Activated CD4-positive, alpha-beta T cell treated with anti-CD3 and anti-CD28 coated beads, Interleukin-2, amount 50 U/mL, for 1 hour (primary cell): Measurements from ENCODE around the gene RABGAP1L.
A peak's percentile ranks its signal among the peaks of the same experiment; 100 is the strongest.
"Not testable (repeated sequence)": the region's sequence is repeated elsewhere in the genome, so short reads cannot be mapped to it uniquely, and the experiment has no call there.

Source experiments
- DNase-seq: peaks from one replicate; pipeline ENCODE4 v3.0.0-alpha.2; 2020

The RABGAP1L gene

DNA sequence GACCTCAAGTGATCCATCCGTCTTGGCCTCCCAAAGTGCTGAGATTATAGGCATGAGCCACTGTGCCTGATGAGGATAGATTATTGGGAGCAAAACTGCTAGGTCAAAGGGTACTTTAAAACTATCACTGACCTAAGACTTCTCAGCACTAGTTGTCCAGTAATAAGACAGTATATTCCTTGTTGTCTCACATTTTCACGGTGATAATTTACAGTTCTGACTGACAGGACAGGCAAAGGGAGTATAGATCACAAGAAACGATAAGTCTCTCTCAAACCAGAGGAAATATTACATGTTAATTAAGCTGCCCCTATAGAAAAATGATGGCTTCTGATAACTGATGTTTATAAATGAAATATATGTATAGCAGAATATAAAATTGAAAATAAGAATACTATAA lies 860.2 kb downstream of the RABGAP1L start:
- DNase-seq, result no peak

DNA sequence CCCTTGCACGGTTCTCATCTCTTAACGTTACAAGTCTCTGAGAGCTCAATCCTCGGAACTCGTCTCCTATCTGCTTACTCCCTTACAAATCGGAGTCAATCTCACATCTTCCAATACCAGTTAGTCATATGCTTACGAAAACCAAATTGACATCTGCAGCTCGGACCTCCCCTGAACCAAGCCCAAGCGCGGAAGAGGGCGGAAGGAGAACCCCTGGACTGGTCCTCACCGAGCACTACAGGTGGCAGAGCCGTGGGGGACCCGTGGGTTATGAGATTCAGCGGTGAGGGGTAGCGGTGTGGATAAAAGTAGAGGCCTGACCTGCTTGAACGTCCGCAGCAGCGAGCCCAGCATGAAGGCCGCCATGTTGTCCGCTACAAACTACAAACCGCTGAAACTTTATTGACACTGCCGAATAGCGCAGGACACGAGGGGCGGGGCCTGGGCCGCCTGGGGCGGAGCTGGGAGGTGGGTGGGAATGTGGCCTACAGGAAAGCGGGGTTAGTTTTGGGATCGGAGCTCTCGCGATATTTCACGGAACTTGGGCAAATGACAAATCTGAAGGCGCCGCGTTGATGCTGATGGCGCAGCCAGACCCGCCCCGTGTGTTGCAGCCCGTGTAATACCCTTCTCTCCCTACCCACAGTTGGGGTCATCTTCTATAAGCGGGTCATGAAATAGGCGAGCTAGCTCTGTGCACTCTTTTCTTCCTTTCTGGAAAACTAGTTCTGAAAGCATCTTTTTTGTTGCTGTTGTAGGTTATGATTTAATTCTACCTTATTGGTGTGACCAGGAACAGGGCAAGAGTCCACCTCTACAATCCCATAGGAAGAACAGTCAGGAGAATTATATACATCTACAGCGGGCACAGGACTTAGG lies 864.0 kb downstream of the RABGAP1L start, which contains the start of gene MRPS14:
Gene MRPS14, minus strand, starts transcription at position 383 of the 879 bp plus-strand sequence. Its CDS starts 17 bp downstream, at position 366.
- DNase-seq, result peak; percentile 98

DNA sequence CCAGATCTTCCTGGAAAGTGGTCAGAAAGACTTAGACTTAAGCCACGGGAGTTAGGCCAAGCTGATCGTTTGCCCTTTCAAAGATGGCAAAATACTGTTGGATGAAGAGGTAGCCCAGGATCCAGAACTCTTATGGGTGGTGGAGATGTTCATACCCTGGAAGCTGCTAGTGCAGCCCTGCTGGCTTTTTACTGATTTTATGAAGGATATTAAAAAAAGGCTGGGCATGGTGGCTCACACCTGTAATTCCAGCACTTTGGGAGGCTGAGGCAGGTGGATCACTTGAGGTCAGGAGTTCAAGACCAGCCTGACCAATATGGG lies 864.6 kb downstream of the RABGAP1L start:
- not testable (repeated sequence) for DNase-seq

DNA sequence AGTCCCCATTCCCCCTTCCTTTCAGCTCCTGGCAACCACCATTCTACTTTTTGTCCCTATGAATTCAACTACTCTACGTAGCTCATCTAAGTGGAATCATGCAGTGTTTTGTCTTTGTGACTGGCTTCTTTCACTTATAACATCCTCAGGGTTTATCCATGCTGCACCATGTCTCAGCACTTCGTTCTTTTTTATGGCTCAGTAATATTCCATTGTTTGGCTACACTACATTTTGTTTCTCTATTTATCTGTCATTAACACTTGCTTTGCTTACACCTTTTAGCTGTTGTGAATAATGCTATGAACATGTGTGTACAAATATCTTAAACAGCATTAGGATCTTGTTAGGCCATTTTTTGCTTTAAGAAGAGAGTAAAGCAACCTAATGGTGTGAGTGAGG lies 865.5 kb downstream of the RABGAP1L start:
- DNase-seq, result no peak

DNA sequence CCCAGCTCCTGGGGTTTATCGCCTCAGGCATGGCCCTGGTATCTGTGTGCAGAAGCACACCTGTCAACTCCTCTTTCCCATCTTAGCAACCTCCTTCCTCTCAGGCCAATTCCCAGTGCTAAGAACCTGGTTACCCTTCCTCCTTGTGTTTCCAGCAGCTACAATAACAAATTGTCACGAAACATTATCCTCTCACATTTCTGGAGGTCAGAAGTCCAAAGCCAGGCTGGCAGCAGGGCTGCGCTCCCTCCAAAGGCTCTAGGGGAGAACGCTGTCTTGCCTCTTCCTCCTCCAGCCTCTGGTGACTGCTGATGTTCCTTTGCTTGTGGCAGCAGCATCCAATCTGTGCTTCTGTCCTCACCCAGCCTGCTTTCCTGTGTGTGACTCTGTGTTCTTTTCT lies 874.6 kb downstream of the RABGAP1L start:
- no peak for DNase-seq

DNA sequence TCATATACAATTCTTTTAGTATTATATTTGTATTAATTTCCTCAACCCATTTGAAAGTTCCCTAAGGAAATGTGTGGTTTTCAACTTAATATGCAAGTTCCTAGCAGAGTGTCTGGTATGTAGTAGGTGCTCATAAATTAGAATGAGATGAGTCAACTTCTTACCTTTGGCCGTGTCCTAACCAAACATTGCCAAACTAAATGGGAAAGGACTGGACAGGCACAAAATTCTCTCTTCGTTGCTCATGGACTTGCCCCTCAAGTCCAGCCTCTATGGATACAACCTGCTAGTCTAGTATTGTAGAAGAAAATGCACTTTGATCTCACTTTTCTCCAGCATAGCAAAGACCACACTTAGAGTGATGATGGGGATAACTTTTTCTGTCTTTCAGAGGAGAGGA lies 875.5 kb downstream of the RABGAP1L start:
- DNase-seq, result no peak

DNA sequence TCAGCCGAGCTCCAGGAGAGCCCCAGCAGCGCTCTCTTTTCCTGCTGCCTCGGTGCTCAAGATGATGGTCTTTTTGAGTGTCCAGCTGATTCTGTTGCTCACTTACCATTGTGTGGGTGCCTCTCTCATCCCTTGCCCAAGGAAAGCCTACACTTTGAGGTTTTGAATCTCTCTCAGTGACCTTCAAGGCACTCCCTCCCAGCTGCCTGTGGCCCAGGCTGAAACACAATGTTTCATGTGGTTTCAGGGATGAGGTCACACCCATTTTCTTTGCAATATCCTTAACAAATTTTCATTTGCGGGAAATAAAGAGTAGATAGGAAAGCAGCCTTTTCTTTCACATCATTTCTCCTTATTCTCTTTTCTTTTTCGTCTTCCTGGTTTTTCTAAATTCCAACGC lies 876.5 kb downstream of the RABGAP1L start:
- no peak for DNase-seq

DNA sequence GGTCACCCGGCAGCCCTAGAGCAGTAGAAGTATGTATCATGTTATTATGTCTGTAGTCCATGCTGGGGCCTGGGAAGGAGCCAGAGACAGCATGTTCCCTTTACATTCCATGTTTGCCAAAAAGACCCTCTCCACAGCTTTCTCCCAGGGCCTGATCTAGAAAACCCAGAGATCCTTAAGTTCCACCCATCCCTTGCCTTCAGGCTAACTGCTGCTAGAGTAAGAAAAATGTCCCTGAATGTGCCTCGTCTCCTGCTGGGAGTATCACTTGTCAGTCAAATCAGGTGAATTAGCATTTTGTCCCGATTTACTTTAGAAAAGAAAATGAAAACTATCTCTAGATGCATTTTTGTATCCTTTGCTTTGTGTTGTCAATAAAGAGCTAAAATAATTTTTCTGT lies 877.2 kb downstream of the RABGAP1L start:
- DNase-seq, result no peak

DNA sequence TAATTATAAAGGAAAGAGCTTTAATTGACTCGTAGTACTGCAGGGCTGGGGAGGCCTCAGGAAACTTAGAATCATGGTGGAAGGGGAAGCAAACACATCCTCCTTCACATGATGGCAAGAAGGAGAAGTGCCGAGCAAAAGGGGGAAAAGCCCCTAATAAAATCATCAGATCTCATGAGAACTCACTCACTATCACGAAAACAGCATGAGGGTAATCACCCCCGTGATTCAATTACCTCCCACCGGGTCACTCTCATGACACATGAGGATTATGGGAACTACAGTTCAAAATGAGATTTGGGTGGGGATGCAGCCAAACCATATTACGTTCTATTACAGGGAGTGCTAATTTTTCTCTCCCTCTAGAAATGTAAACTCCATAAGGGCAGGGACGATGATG lies 878.1 kb downstream of the RABGAP1L start:
- DNase-seq, result no peak

DNA sequence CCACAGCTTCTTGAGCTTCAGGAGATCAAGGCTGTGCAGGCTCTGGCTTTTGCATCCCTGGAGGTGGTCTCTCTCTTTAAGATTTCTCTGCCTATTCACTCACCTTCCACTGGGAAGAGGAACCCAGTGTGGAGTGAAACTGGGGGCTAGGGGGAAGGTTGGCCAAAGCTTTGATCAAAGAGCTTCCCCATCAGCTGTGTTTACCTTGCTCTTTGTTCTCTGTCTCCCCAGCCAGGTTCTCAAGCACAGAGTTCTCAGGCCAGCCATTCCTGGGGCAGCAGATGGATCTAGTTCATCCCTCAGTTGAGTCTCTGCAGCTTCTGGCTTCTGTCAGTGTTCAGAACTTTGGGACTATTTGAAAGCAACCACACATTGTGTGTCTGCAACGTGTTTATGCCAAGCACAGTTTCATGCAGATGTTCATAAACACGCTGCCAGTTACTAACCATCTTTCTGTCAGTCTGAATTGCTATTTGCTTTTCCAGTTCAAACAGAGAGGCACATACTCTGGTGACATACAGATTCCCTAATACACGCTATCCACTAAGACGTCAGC lies 881.1 kb downstream of the RABGAP1L start:
- no peak for DNase-seq

DNA sequence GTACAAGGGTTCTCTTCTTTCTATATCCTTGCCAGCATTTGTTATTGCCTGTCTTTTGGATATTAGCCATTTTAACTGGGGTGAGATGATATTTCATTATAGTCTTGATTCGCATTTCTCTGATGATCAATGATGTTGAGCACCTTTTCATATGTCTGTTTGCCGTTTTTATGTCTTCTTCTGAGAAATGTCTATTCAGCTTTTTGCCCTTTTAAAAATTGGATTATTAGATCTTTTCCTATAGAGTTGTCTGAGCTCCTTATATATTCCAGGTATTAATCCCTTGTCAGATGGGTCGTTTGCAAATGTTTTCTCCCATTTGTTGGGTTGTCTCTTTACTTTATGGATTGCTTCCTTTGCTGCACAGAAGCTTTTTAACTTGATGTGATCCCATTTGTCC lies 883.3 kb downstream of the RABGAP1L start:
- no peak for DNase-seq

DNA sequence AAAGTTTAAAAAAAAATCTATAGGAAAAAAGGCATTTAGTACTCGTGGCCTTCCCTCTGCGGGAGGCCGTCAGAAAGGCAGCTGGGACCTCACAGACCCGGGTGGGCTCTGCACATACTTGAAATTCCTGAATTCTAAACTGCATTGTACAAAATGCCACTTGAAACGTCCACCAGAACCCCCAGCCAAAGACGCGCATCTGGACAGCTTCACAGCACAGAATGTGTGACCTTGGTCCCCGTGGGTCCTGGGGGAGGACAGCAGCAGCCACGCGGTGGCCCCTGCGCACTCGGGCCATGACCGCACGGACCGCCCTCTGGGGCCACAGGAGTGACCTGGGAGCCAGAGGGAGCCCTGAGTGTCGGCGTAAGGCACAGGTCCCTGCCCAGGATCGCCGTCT lies 884.5 kb downstream of the RABGAP1L start:
- no peak for DNase-seq

DNA sequence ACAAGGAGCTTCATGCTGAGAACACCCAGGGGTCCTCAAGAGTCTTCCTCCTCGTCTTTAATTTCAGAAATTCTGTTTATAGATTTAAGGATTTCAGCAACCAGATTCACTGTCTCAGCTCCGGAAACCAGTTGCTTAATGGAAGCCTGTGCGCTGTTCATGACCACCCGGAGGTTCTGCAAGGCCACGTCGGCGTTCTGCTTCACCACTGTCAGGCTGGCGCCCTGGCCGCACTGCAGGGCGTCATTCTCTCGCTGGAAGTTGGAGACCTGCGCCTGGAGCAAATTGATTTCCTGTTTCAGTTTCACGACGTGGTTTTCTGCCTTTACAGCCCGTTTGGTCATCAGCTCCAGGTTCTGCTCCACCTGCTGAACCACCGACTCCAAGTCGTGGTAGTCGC lies 885.3 kb downstream of the RABGAP1L start:
- not testable (repeated sequence) for DNase-seq
